ENCODE measurements around the gene MGLL. TPM values are rescaled to one million over a fixed set of nuclear protein-coding genes. Genes with fewer than 3 reads are reported as not detected.

The MGLL gene
- total RNA-seq, 4 donors from 2014 or later, result 26.5 to 50.2 (median 43.8) TPM

GRCh38 chr3:127824151-127824825 lies 2.0 kb upstream of the MGLL start:
- TF ChIP-seq POLR2A (IDR thresholded peaks at IDR 0.05), result no peak
- TF ChIP-seq CTCF (IDR thresholded peaks at IDR 0.05 in 4 of 5, conservative IDR thresholded peaks at IDR 0.05 in 1 of 5), result no peak
- intact Hi-C loops (cut with DNase I; ENCODE audit: low total_unique reads) (loop anchor here (5.0 kb wide), 1 partner anchor 152 kb away; the partner anchor contains the start of gene ABTB1), in situ Hi-C loops (cut with MboI; ENCODE audit: low sequenced_read_pairs in 4 of 4) (no loop called here)
- DNase-seq (no peak), ATAC-seq (no peak)
- Histone ChIP-seq H3K9me3 (peaks cover 0 to 9% (median 0%) of the 10 kb centered on the region in 3 donors), H3K4me3 (no peak overlapping the region), H3K4me1 (peaks cover 23 to 31% of the 10 kb centered on the region in 2 donors), H3K27me3 (no peaks in the 10 kb centered on the region), H3K27ac (peak overlapping the region in 1 of 4 donors; percentile 65), H3K36me3 (no peaks in the 10 kb centered on the region)

- intact Hi-C loops (cut with DNase I; ENCODE audit: low total_unique reads), result loop anchor here (1.0 to 5.0 kb wide), 3 partner anchors 63 to 151 kb away; partner anchors contain the start of gene ABTB1
- in situ Hi-C loops (cut with MboI; ENCODE audit: low sequenced_read_pairs in 4 of 4), result no loop called here
- H3K4me1 ChIP-seq, result peaks cover 30 to 39% of the 10 kb centered on the region in 2 donors
- TF ChIP-seq POLR2A (IDR thresholded peaks at IDR 0.05) (no peak), CTCF (IDR thresholded peaks at IDR 0.05 in 4 of 5, conservative IDR thresholded peaks at IDR 0.05 in 1 of 5) (peak in 4 of 5 experiments; percentile 43 to 60 (median 46))
- peak; percentile 11 to 14 for ATAC-seq
- H3K36me3 ChIP-seq, result no peaks in the 10 kb centered on the region
- H3K27me3 ChIP-seq, result no peaks in the 10 kb centered on the region
- peak overlapping the region; percentile 38 to 88 (median 58) for H3K4me3 ChIP-seq
- peaks cover 0 to 6% (median 0%) of the 10 kb centered on the region in 3 donors for H3K9me3 ChIP-seq
- H3K27ac ChIP-seq, result peak overlapping the region; percentile 65 to 87 (median 76)
- no peak for DNase-seq
Observed at GRCh38 chr3:127823426-127823857, 1.1 kb upstream of the MGLL start.

- peaks cover 36 to 45% of the 10 kb centered on the region in 2 donors for H3K4me1 ChIP-seq
- peak; percentile 43 to 49 for TF ChIP-seq POLR2A (IDR thresholded peaks at IDR 0.05)
- peak in 1 of 5 experiments; percentile 25 for TF ChIP-seq CTCF (IDR thresholded peaks at IDR 0.05 in 4 of 5, conservative IDR thresholded peaks at IDR 0.05 in 1 of 5)
- in situ Hi-C loops (cut with MboI; ENCODE audit: low sequenced_read_pairs in 4 of 4), result no loop called here
- H3K4me3 ChIP-seq, result peak overlapping the region; percentile 67 to 92 (median 85)
- ATAC-seq, result peak; percentile 65 to 75
- no peaks in the 10 kb centered on the region for H3K27me3 ChIP-seq
- intact Hi-C loops (cut with DNase I; ENCODE audit: low total_unique reads), result loop anchor here (1.0 to 5.0 kb wide), 4 partner anchors 63 to 151 kb away; partner anchors contain the start of gene ABTB1
- peak overlapping the region; percentile 80 to 92 (median 84) for H3K27ac ChIP-seq
- no peaks in the 10 kb centered on the region for H3K36me3 ChIP-seq
- H3K9me3 ChIP-seq, result no peaks in the 10 kb centered on the region
- peak; percentile 48 to 69 for DNase-seq
Observed at GRCh38 chr3:127822682-127823425, 539 bp upstream of the MGLL start.

- Histone ChIP-seq H3K27ac (peak overlapping the region; percentile 80 to 92 (median 84)), H3K27me3 (no peaks in the 10 kb centered on the region), H3K4me1 (peaks cover 49 to 59% of the 10 kb centered on the region in 2 donors), H3K4me3 (peak overlapping the region; percentile 67 to 92 (median 85)), H3K9me3 (no peaks in the 10 kb centered on the region), H3K36me3 (peaks cover 0 to 1% of the 10 kb centered on the region in 2 donors)
- DNase-seq, result no peak
- TF ChIP-seq POLR2A (IDR thresholded peaks at IDR 0.05) (peak in 1 of 2 donors; percentile 11), CTCF (IDR thresholded peaks at IDR 0.05 in 4 of 5, conservative IDR thresholded peaks at IDR 0.05 in 1 of 5) (no peak)
- intact Hi-C loops (cut with DNase I; ENCODE audit: low total_unique reads) (loop anchor here (2.0 to 5.0 kb wide), 2 partner anchors 35 to 149 kb away; partner anchors contain the start of gene ABTB1), in situ Hi-C loops (cut with MboI; ENCODE audit: low sequenced_read_pairs in 4 of 4) (no loop called here)
- no peak for ATAC-seq
Observed at GRCh38 chr3:127821394-127821793, 921 bp downstream of the MGLL start.

Data from gastrocnemius medialis (tissue), 4 donors.